Measurements from ENCODE around the gene EBLN2. TPM values are rescaled to one million over a fixed set of nuclear protein-coding genes. Genes with fewer than 3 reads are reported as not detected.

Gene EBLN2
- total RNA-seq, 1 donor: 18.8 TPM

DNA sequence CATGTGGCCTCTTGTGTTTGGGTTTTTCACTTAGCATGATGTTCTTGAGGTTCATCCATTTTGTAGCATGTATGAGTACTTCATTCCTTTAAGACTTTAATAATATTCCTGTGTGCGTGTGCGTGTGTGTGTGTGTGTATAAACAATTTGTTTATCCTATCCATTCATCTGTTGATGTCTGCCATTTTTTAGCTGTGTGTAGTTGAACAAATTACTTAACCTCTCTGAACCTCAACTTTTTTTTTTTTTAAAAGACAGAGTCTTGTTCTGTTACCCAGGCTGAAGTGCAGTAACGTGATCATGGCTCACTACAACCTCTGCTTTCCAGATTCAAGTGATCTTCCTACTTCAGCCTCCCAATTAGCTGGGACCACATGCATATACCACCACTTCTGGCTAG is 47.3 kb downstream of the EBLN2 start:
- H3K4me1 ChIP-seq (ENCODE audit: insufficient read depth, low read length): no peaks in the 10 kb centered on the region
- H3K27me3 ChIP-seq (ENCODE audit: insufficient read depth, low read length): no peaks in the 10 kb centered on the region
- H3K9me3 ChIP-seq (ENCODE audit: low read depth, low read length): no peaks in the 10 kb centered on the region
- H3K4me3 ChIP-seq (ENCODE audit: low read length): no peak overlapping the region

GRCh38 chr3:73110530-73110929 is 49.1 kb downstream of the EBLN2 start:
- Histone ChIP-seq H3K4me1 (ENCODE audit: insufficient read depth, low read length) (no peaks in the 10 kb centered on the region), H3K27me3 (ENCODE audit: insufficient read depth, low read length) (no peaks in the 10 kb centered on the region), H3K4me3 (ENCODE audit: low read length) (no peak overlapping the region), H3K9me3 (ENCODE audit: low read depth, low read length) (no peaks in the 10 kb centered on the region)

Other genes with a start within 250 kb of the EBLN2 start
- 16.4 TPM for gene SHQ1, start 213.2 kb upstream of the EBLN2 start, total RNA-seq
- gene GXYLT2, start 173.6 kb upstream of the EBLN2 start, total RNA-seq: 0.21 TPM
- gene PPP4R2, start 64.8 kb upstream of the EBLN2 start, total RNA-seq: 74.1 TPM